ENCODE measurements around the gene IL12B. TPM values are rescaled to one million over a fixed set of nuclear protein-coding genes. Genes with fewer than 3 reads are reported as not detected.
"Not testable (repeated sequence)": the region's sequence is repeated elsewhere in the genome, so short reads cannot be mapped to it uniquely, and the experiment has no call there.

Gene IL12B
- polyA plus RNA-seq (ENCODE audit: insufficient read depth in 1 of 5, insufficient read length in 5 of 5, low replicate concordance in 1 of 5) = under 1 TPM; 0.07 to 0.15 (median 0.08) TPM
- long read RNA-seq, donor 1 = 0 reads
- long read RNA-seq, donor 2 = 0 reads
- long read RNA-seq, donor 3 = 0 reads
- long read RNA-seq, donor 4 = 0 reads
- long read RNA-seq, donor 5 = 0 reads
- long read RNA-seq, donor 6 = 0 reads
- long read RNA-seq, donor 7 = 0 reads
- long read RNA-seq, donor 8 = 0 reads

GRCh38 chr5:159330131-159330800, at the start of gene IL12B:
Gene IL12B, minus strand, starts transcription at chr5:159330487. Its CDS starts 3,705 bp downstream, at chr5:159326782.
- DNase-seq = no peak

DNA sequence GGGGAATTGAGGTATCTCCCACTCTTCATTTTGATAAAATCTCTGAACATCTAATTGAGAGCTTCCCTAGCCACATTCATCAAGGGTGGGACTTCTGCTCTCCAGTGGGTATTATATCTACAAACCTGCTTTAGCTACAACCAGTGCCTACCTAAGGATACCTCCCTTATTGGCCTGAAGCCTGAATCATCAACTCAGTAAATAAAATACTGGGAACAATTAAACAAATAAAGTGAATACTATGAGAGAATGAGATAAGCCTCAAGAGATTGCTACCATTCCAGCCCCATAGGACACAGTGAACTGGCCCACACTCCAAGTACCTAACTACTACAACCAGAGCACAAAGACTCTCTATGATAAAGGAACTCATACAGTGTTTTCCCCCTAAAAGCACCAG, 47.4 kb upstream of the IL12B start:
- no peak for DNase-seq

DNA sequence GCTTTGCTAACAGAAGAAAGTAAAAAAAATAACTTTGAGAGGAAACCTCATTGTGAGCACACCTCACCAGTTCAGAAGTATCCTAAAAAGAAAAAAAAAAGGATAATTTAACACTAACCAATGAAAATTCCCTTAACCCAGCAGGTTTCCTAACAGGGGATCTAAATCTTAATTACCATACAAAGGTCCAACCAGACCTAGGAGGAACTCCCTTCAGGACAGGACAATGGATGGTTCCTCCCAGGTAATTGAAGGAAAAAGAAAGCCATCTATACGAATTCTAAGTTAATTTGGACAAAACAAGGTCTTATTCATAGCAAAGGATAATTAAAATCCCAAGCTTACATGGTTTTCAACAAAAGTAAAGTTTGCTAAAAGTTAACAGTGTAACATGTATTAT, 37.6 kb upstream of the IL12B start:
- not testable (repeated sequence) for DNase-seq

GRCh38 chr5:159366776-159367175, 36.5 kb upstream of the IL12B start:
- DNase-seq = not testable (repeated sequence)

DNA sequence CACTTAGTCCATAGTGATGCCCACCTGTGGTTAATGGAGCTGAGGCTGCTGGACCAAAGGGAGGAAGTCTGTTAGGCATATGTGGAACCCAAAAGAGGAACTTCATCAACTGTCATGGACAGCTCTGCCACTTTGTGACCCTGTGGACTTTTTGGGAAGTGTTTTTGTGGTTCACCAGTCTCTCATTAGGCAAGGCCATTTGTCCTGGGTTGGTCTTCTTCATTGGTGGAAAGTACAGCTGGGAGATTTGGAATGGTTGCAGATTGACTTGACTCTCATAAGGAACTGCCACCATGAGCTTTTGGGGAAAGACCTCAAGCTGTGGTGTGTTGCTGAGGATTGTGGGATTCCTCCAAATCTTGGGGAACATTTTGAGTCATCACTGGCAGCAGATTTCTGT, 31.9 kb upstream of the IL12B start:
- DNase-seq = no peak

DNA sequence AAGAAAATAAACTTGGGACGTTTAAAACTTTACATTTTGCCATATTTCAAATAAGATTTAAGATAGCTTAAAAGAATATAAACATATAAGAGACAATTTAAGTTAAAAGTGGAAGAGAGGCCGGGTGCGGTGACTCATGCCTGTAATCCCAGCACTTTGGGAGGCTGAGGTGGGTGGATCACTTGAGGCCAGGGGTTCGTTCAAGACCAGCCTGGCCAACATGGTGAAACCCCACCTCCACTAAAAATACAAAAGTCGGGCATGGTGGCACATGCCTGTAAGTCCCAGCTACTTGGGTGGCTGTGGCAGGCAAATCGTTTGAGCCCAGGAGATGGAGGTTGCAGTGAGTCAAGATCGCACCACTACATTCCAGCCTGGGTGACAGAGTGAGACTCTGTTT, 29.6 kb upstream of the IL12B start:
- DNase-seq = not testable (repeated sequence)

DNA sequence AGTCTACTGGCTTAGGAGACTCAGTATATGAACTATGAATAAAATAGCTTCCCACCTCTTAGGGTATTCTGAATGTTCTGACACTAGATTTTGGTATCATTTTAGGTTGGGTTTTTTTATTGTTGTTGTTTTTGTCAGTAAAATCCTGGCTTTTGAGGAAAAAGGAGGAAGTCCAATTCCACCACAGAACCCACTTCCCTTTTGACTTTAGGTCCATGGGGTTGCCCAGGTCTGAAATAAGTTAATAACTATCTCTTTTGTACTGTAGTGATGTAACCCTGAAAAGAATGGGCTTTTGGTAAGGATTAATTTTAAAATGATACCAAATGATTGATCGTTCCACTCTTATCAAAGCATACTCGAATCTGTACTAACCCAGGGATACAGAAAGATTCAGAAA, 29.1 kb upstream of the IL12B start:
- no peak for DNase-seq

DNA sequence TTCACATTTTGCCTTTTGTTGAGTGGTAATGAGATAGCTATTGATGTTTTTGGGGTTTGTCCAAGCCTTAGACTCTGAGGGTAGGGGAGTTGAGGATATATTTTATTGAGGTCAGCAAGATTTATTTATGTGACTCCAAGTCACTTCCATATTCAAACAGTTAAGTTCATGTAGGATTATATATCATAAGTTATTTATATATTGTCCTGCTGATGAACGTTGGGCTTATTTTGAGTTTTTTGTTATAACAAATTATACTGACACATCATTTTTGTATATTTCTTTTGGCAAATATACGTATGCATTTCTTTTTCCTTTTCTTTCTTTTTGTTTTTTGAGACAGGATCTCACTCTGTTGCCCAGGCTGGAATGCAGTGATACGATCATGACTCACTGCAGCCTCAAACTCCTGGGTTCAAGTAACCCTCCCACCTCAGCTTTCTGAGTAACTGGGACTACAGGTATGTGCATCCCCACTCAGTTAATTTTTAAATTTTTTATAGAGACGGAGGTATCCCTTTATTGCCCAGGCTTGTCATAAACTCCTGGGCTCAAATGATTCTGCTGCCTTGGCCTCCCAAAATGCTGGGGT, 23.5 kb upstream of the IL12B start:
- no peak for DNase-seq

GRCh38 chr5:159350644-159351043, 20.4 kb upstream of the IL12B start:
- not testable (repeated sequence) for DNase-seq

DNA sequence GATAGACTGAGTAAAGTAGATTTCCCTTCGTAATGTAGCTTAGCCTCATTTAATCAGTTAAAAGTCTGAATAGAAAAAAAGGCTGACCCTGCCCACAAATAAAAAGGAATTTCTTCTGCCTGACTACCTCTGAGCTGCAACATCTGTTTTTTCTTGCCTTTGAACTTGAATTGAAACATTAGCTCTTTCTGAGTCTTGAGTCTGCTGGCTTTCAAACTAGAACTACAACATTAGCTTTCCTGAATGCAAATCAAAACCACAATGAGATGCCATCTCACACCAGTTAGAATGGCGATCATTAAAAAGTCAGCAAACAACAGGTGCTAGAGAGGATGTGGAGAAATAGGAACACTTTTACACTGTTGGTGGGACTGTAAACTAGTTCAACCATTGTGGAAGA, 19.9 kb upstream of the IL12B start:
- not testable (repeated sequence) for DNase-seq

DNA sequence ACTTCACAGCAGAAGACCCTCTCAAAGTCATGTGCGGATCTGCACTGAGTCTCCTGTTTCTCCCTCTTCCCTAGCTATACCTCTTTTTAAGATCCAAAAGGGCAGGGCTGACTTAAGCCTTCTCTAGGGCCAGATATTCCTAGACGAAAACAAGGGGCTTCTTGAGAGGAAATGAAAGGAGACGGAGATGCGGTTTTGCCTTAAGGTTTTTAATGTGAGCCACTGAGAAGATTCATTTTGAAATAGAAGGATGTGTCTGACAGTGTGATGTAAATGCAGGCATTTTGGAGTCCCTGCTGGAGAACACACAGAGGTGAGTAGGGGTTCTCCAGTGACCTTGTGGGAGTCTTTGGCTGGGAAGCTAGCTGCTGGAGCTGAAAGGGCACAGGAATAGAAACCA, 15.6 kb upstream of the IL12B start:
- DNase-seq = no peak

DNA sequence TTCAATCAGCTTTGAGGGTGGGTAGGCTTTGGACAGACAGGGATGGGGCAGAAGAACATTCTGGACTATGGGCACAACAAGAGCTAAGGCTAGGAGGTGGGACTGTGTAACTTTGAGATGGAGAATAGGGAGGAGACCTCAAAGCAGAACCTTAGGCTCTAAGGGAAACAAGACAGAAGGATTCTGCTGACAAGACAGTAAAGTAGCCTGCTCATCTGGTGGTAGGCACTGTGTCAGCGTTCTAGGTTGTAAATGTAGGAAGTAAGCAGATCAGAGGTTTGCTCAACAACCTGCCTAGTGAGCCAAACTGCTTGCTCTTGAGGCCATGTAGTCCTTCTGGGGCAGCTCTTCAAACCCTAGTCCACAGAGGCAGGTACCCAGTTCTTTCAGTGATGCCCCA, 15.0 kb upstream of the IL12B start:
- no peak for DNase-seq

DNA sequence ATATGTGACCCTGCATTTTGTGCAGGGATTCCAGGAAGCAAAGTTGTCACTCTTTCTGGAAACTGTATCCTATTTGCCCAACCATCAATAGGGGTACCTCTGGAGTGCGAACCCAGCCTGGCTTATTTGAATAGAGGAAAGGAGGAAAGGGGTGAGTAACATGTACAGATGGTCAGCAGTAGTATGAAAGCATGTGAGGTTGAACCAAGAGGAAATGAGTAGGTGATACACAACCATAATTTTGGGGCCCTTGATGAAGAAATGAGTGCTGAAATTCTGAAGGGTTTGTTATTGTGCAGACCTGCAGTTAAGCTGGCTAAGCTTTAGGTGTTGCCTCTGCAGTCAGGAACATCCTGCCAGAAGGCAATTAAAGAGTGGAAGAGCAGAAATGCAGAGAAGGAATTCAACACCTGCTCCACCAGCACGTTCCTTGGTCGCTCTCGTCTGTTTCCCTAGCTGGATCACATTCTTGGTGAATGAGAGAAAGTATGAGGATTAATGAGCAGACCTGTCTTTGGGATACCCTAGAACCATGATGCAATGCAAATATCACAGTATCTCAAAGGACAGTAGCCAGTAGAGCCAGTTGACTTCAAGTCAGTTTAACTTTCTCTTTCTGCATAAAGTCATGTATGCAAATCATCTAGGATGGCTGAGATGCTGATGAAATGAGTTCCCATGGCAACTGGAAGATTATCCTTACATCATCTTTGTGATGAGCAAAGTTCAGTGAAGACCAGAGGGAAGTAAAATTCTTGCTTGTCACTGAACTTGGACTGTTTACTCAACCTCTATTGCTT, 13.2 kb upstream of the IL12B start:
- DNase-seq = no peak

GRCh38 chr5:159342840-159343239, 12.6 kb upstream of the IL12B start:
- DNase-seq = no peak

GRCh38 chr5:159341906-159342310, 11.6 kb upstream of the IL12B start:
- DNase-seq = peak; percentile 33 to 55

DNA sequence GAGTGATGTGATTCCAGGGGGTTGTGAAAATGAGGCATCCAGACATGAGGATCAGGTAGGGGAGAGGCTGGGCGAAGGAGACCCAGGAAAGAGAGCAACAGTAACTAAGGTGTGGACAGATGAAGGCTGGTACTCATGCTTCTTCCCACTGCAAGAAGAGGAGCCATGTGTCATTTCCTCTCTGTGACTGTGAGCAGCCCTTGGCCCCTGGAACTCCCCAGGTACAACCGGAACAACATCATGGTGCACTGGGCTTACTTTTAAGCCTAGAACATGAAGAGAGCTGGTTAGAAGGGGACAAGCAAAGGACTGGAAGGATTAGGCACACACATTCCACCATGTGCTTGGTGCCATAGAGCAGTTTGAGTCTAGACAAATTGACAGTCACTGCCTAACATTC, 10.9 kb upstream of the IL12B start:
- DNase-seq = no peak

GRCh38 chr5:159340511-159340910, 10.2 kb upstream of the IL12B start:
- no peak for DNase-seq

DNA sequence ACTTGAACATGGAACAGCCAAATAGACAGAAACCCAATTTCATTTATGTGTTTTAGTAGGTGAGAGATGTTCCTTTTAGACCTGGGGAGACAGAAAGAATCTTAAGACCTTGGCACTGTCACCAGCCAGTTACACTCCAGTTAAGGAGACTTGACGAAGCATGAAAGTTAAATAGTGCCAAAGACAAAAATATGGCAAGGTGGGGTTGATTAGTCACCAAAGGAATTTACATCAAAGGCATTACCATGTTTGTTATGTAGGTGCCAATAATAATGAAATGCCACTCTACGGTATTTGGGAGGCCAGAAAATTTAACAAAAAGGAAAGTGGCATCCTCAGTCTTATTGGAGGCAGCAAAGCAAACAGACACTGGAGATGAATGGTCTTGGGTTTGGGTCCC, 9.2 kb upstream of the IL12B start:
- no peak for DNase-seq

- no peak for DNase-seq
These were observed 7.8 kb upstream of the IL12B start for GRCh38 chr5:159338118-159338517.

GRCh38 chr5:159337016-159337955, 7.0 kb upstream of the IL12B start:
- DNase-seq = no peak

GRCh38 chr5:159336586-159336985, 6.3 kb upstream of the IL12B start:
- no peak for DNase-seq

Measured in right lung (tissue), 10 donors.